H9 (cell line): ENCODE results near the gene PHLDA2. TPM values are rescaled to one million over a fixed set of nuclear protein-coding genes. Genes with fewer than 3 reads are reported as not detected.

Experiments
- DNase-seq: peaks from one replicate; pipeline ENCODE4 v3.0.0-alpha.2; 2017
- H2AFZ ChIP-seq: one replicate; pipeline ENCODE4 v1.6.1; 2013; ENCODE audit warnings: mild to moderate bottlenecking, low read length, control low read depth, moderate library complexity
- H2AK5ac ChIP-seq: 2 replicates; pipeline ENCODE4 v1.6.1; 2013; ENCODE audit warnings: low read length, control low read depth, mixed read lengths; ENCODE audit not compliant: insufficient read length
- H2BK120ac ChIP-seq: one replicate; pipeline ENCODE4 v1.6.1; 2013; ENCODE audit warnings: low read depth, mild to moderate bottlenecking, low read length, control low read depth, inconsistent platforms; ENCODE audit not compliant: poor library complexity, severe bottlenecking
- H2BK12ac ChIP-seq: 2 replicates; pipeline ENCODE4 v1.6.1; 2013; ENCODE audit warnings: low read length, control low read depth, mixed read lengths, low read depth; ENCODE audit not compliant: insufficient read length
- H2BK15ac ChIP-seq: 2 replicates; pipeline ENCODE4 v1.6.1; 2013; ENCODE audit warnings: low read depth, low read length, control low read depth
- H2BK20ac ChIP-seq: one replicate; pipeline ENCODE4 v1.6.1; 2013; ENCODE audit warnings: low read depth, mild to moderate bottlenecking, low read length, control low read depth, inconsistent platforms; ENCODE audit not compliant: poor library complexity, severe bottlenecking
- H2BK5ac ChIP-seq: 2 replicates; pipeline ENCODE4 v1.6.1; 2013; ENCODE audit warnings: low read length, control low read depth, mixed read lengths; ENCODE audit not compliant: insufficient read length
- H3K14ac ChIP-seq: 2 replicates; pipeline ENCODE4 v1.6.1; 2013; ENCODE audit warnings: low read length, control low read depth; ENCODE audit not compliant: insufficient read depth
- H3K18ac ChIP-seq: 2 replicates; pipeline ENCODE4 v1.6.1; 2013; ENCODE audit warnings: low read depth, mild to moderate bottlenecking, mixed read lengths, low read length, control low read depth; ENCODE audit not compliant: insufficient read length
- H3K23ac ChIP-seq: 2 replicates; pipeline ENCODE4 v1.6.1; 2013; ENCODE audit warnings: low read length, control low read depth, mixed read lengths, low read depth; ENCODE audit not compliant: insufficient read length
- H3K23me2 ChIP-seq: 2 replicates; pipeline ENCODE4 v1.6.1; 2013; ENCODE audit warnings: low read depth, mild to moderate bottlenecking, mixed read lengths, low read length, control low read depth; ENCODE audit not compliant: insufficient read length, poor library complexity, severe bottlenecking
- H3K27ac ChIP-seq: 2 replicates; pipeline ENCODE4 v1.5.1; 2013; ENCODE audit warnings: low read length, control low read depth, mixed read lengths, low read depth; ENCODE audit not compliant: insufficient read length
- H3K27me3 ChIP-seq: 2 replicates; pipeline ENCODE4 v1.6.1; 2013; ENCODE audit warnings: low read length, control low read depth, inconsistent platforms; ENCODE audit not compliant: insufficient read depth
- H3K4ac ChIP-seq: 2 replicates; pipeline ENCODE4 v1.6.1; 2013; ENCODE audit warnings: low read depth, mild to moderate bottlenecking, control low read depth, inconsistent platforms, low read length, moderate library complexity
- H3K4me1 ChIP-seq: 2 replicates; pipeline ENCODE4 v1.6.1; 2013; ENCODE audit warnings: low read length, control low read depth, inconsistent platforms; ENCODE audit not compliant: insufficient read depth
- H3K4me2 ChIP-seq: 2 replicates; pipeline ENCODE4 v1.6.1; 2013; ENCODE audit warnings: low read length, control low read depth, mixed read lengths; ENCODE audit not compliant: insufficient read length, insufficient read depth
- H3K56ac ChIP-seq: 2 replicates; pipeline ENCODE4 v1.6.1; 2013; ENCODE audit warnings: low read depth, mild to moderate bottlenecking, mixed read lengths, low read length, control low read depth; ENCODE audit not compliant: insufficient read length
- H3K79me1 ChIP-seq: 2 replicates; pipeline ENCODE4 v1.6.1; 2013; ENCODE audit warnings: low read depth, mild to moderate bottlenecking, moderate library complexity, low read length, control low read depth, inconsistent platforms; ENCODE audit not compliant: insufficient read depth, poor library complexity, severe bottlenecking
- H3K79me2 ChIP-seq: 2 replicates; pipeline ENCODE4 v1.6.1; 2013; ENCODE audit warnings: low read length, control low read depth, inconsistent platforms; ENCODE audit not compliant: insufficient read depth
- H3K9ac ChIP-seq: 2 replicates; pipeline ENCODE4 v1.6.1; 2013; ENCODE audit warnings: low read length, control low read depth, mixed read lengths; ENCODE audit not compliant: insufficient read length; ENCODE audit errors: extremely low read depth
- H3K9me3 ChIP-seq: one replicate; pipeline ENCODE4 v1.6.1; 2013; ENCODE audit warnings: low read depth, low read length, inconsistent platforms; ENCODE audit not compliant: control insufficient read depth
- H3T11ph ChIP-seq: one replicate; pipeline ENCODE4 v1.6.1; 2013; ENCODE audit warnings: mild to moderate bottlenecking, low read length, control low read depth, inconsistent platforms
- H4K20me1 ChIP-seq: one replicate; pipeline ENCODE4 v1.6.1; 2013; ENCODE audit not compliant: control insufficient read depth, insufficient read length, insufficient read depth
- H4K5ac ChIP-seq: 2 replicates; pipeline ENCODE4 v1.6.1; 2013; ENCODE audit warnings: low read depth, mild to moderate bottlenecking, mixed read lengths, low read length, control low read depth; ENCODE audit not compliant: insufficient read length
- H4K8ac ChIP-seq: replicated peaks from 2 replicates; pipeline ENCODE4 v1.6.1; 2013; ENCODE audit warnings: low read length, control low read depth, mixed read lengths, low read depth; ENCODE audit not compliant: insufficient read length
- H4K91ac ChIP-seq: 2 replicates; pipeline ENCODE4 v1.6.1; 2013; ENCODE audit warnings: low read depth, mild to moderate bottlenecking, moderate library complexity, mixed read lengths, low read length, control low read depth; ENCODE audit not compliant: insufficient read length
- H3K27ac Mint-ChIP-seq, 3 experiments: 2 replicates in 2 of 3; 3 replicates in 1 of 3; pipeline ENCODE4 v1.8.0; 2020 to 2021; ENCODE audit warnings: mixed read lengths in 3 of 3, mild to moderate bottlenecking in 1 of 3, moderate library complexity in 1 of 3
- H3K27me3 Mint-ChIP-seq: 2 replicates; pipeline ENCODE4 v1.8.0; 2021; ENCODE audit warnings: low read depth, mild to moderate bottlenecking, moderate library complexity, mixed read lengths
- H3K36me3 Mint-ChIP-seq, 3 experiments: 2 replicates in 2 of 3; 3 replicates in 1 of 3; pipeline ENCODE4 v1.8.0; 2020 to 2021; ENCODE audit warnings: low read depth in 3 of 3, mixed read lengths in 3 of 3; ENCODE audit not compliant: insufficient read depth in 1 of 3
- H3K4me1 Mint-ChIP-seq, 2 experiments: 2 replicates each; pipeline ENCODE4 v1.8.0; 2020; ENCODE audit warnings: mixed read lengths in 2 of 2
- H3K4me3 Mint-ChIP-seq, 2 experiments: 2 replicates in 1 of 2; 3 replicates in 1 of 2; pipeline ENCODE4 v1.8.0; 2020 to 2021; ENCODE audit warnings: mild to moderate bottlenecking in 2 of 2, mixed read lengths in 2 of 2, moderate library complexity in 1 of 2
- H3K9me3 Mint-ChIP-seq, 2 experiments: 2 replicates in 1 of 2; 3 replicates in 1 of 2; pipeline ENCODE4 v1.8.0; 2020; ENCODE audit warnings: mild to moderate bottlenecking in 2 of 2, mixed read lengths in 2 of 2, moderate library complexity in 1 of 2
- CTCF ChIP-seq: fragments of 200-600 bp; sonication (generic); conservative IDR thresholded peaks from 3 replicates; pipeline ENCODE4 v1.8.0; 2021; ENCODE audit warnings: antibody characterized with exemption, mild to moderate bottlenecking
- WGBS: extraction: QIAGEN DNeasy Blood & Tissue Kit; methylation state at CpG from one replicate; pipeline ENCODE4 v1.1.7; 2013; ENCODE audit warnings: missing lambda C conversion rate, low lambda C conversion rate, mixed read lengths; ENCODE audit not compliant: insufficient read length; ENCODE audit errors: extremely low coverage; 5-methylcytosine and 5-hydroxymethylcytosine counted together
- total RNA-seq: library from RNA; stranded (reverse); gene quantifications from 2 replicates; pipeline ENCODE4 v1.2.1, GENCODE V29; 2021

The PHLDA2 gene
- total RNA-seq, 1 experiment from 2014 or later = 42.8 TPM

- Histone ChIP-seq H2BK12ac (no peak overlapping the region), H3K79me2 (no peaks in the 10 kb centered on the region), H3K27me3 (no peaks in the 10 kb centered on the region; the same call in 1 of the 2 replicates), H3K56ac (no peak overlapping the region), H3K79me1 (no peaks in the 10 kb centered on the region), H3K14ac (no peak overlapping the region), H3K4me1 (no peaks in the 10 kb centered on the region), H4K8ac (no peak overlapping the region), H3K18ac (no peak overlapping the region), H2BK20ac (no peak overlapping the region), H3K23ac (no peak overlapping the region), H2BK120ac (no peak overlapping the region), H3T11ph (no peak overlapping the region), H3K9ac (no peak overlapping the region), H4K91ac (no peak overlapping the region), H3K4ac (no peak overlapping the region), H2AFZ (no peak overlapping the region), H2BK15ac (no peak overlapping the region), H2AK5ac (no peak overlapping the region), H3K4me2 (no peak overlapping the region), H2BK5ac (no peak overlapping the region), H4K5ac (no peak overlapping the region), H3K9me3 (peaks cover 4% of the 10 kb centered on the region), H3K23me2 (no peaks in the 10 kb centered on the region), H4K20me1 (no peaks in the 10 kb centered on the region), H3K27ac (no peak overlapping the region)
- TF ChIP-seq CTCF = no peak
- Mint-ChIP-seq H3K27ac (no peak overlapping the region), H3K9me3 (peaks cover 0 to 2% of the 10 kb centered on the region in 2 experiments; a peak in 2 of 5 replicates), H3K27me3 (peaks cover 66% of the 10 kb centered on the region), H3K4me3 (no peak overlapping the region), H3K36me3 (no peaks in the 10 kb centered on the region; a peak in 1 of 7 replicates), H3K4me1 (peaks cover 13 to 14% of the 10 kb centered on the region in 2 experiments)
- DNase-seq = no peak
- no CpG with 5 or more reads among the region's 4 CpGs for WGBS
Observed at GRCh38 chr11:2893935-2894334, 35.3 kb downstream of the PHLDA2 start.
